ENCODE results near the gene RASSF8.

The RASSF8 gene

DNA sequence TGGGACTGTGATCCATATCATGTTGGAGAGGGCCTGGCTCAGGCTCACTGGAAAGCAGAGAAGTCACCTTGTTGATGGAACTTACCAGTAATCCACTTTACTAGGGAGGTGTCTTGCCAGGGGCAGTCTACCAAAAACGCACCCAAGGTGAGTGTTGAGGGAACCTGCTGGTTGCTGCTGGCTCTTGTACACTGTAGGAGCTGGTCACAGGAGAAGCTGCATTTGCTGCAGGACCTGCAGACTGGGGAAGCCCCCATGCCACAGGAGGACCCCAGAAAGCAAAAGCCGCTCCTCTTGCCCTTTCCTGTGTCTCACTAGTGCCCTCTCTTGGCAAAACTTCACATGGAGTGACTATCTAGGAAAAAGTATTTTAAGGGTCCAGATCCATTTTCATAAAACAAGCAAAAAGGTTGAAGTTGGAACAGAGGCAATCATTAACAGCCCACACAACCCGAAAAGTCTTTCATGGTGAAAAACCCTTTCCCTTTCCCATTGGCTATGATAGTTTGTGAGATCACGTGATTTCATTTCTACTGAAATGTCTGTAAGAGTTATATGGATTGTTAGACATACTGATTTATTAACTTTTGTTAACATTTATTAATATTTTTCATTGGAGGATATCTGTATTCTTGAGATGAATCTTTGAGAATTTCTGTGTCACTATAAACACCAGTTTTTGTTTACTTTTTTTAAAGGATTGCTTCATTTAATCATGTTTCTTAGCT lies 59.2 kb downstream of the RASSF8 start:
- TF ChIP-seq ZNF565 (CRISPR knock-in tag; conservative IDR thresholded peaks at IDR 0.05; ENCODE audit: low read depth), result no peak

GRCh38 chr12:26018926-26019325 lies 60.4 kb downstream of the RASSF8 start:
- TF ChIP-seq TOX (CRISPR knock-in tag; IDR thresholded peaks at IDR 0.05; ENCODE audit: borderline replicate concordance) (no peak), RARB (CRISPR knock-in tag; IDR thresholded peaks at IDR 0.05) (no peak), ZFP30 (CRISPR knock-in tag; IDR thresholded peaks at IDR 0.05) (no peak), OSR1 (CRISPR knock-in tag; IDR thresholded peaks at IDR 0.05) (no peak), ESRRG (CRISPR knock-in tag; IDR thresholded peaks at IDR 0.05) (no peak), PPARA (CRISPR knock-in tag; IDR thresholded peaks at IDR 0.05; ENCODE audit: borderline replicate concordance) (no peak), CSRNP3 (CRISPR knock-in tag; IDR thresholded peaks at IDR 0.05) (no peak), ZNF565 (CRISPR knock-in tag; conservative IDR thresholded peaks at IDR 0.05; ENCODE audit: low read depth) (no peak), TCF4 (CRISPR knock-in tag; IDR thresholded peaks at IDR 0.05; ENCODE audit: borderline replicate concordance) (no peak), ZNF70 (CRISPR knock-in tag; IDR thresholded peaks at IDR 0.05) (no peak), SNAI2 (CRISPR knock-in tag; IDR thresholded peaks at IDR 0.05) (no peak), CSDC2 (CRISPR knock-in tag; IDR thresholded peaks at IDR 0.05) (no peak)
- TF ChIP-seq, protein P1, sequence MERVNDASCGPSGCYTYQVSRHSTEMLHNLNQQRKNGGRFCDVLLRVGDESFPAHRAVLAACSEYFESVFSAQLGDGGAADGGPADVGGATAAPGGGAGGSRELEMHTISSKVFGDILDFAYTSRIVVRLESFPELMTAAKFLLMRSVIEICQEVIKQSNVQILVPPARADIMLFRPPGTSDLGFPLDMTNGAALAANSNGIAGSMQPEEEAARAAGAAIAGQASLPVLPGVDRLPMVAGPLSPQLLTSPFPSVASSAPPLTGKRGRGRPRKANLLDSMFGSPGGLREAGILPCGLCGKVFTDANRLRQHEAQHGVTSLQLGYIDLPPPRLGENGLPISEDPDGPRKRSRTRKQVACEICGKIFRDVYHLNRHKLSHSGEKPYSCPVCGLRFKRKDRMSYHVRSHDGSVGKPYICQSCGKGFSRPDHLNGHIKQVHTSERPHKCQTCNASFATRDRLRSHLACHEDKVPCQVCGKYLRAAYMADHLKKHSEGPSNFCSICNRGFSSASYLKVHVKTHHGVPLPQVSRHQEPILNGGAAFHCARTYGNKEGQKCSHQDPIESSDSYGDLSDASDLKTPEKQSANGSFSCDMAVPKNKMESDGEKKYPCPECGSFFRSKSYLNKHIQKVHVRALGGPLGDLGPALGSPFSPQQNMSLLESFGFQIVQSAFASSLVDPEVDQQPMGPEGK (CRISPR knock-in tag; IDR thresholded peaks at IDR 0.05; ENCODE audit: borderline replicate concordance), result no peak
- ATAC-seq, result no peak

More for the DNA sequence above, 59.2 kb downstream of the RASSF8 start:
- peak; percentile 35; the same call in 1 of the 3 replicates for ATAC-seq

DNA sequence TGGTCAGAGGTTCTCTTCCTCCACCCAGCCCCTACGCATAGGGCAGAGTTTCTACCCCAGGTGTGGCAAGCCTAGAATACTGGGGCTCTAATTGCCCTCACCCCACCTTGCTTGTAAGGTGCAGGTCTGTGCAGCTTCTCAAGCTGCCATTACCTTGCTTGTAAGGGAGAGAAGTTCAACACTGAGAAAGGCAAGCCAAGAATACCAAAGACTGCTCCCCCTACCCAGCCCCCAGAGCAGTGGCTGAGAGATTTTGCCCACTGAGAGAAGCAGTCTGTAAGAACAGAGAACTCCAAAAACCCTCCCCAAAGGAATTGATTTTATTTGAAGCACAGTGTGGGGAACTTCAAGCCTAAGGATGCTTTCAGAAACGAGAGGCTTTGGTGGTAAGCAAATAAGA lies 63.1 kb downstream of the RASSF8 start:
- ATAC-seq, result no peak

More for the DNA sequence above, 63.1 kb downstream of the RASSF8 start:
- TF ChIP-seq PPARA (CRISPR knock-in tag; IDR thresholded peaks at IDR 0.05; ENCODE audit: borderline replicate concordance) (no peak), CSDC2 (CRISPR knock-in tag; IDR thresholded peaks at IDR 0.05) (no peak), GLIS3 (CRISPR knock-in tag; IDR thresholded peaks at IDR 0.05) (no peak), TSHZ2 (CRISPR knock-in tag; IDR thresholded peaks at IDR 0.05) (no peak), ZNF565 (CRISPR knock-in tag; conservative IDR thresholded peaks at IDR 0.05; ENCODE audit: low read depth) (no peak), ZC3H10 (CRISPR knock-in tag; IDR thresholded peaks at IDR 0.05) (no peak), BACH2 (CRISPR knock-in tag; IDR thresholded peaks at IDR 0.05; ENCODE audit: borderline replicate concordance) (no peak)
- TF ChIP-seq, protein P1 (CRISPR knock-in tag; IDR thresholded peaks at IDR 0.05; ENCODE audit: borderline replicate concordance), result no peak

All from SK-N-SH treated with all-trans-retinoic acid at 6 μM for 48 hours (cell line).